Vagina (tissue), 2 donors: ENCODE measurements around the gene C16orf82. TPM values are rescaled to one million over a fixed set of nuclear protein-coding genes. Genes with fewer than 3 reads are reported as not detected.

ENCODE experiments used
- DNase-seq, 2 donors: peaks; one replicate each; pipeline ENCODE4 v3.0.0-alpha.2; 2017; ENCODE audit errors: extremely low spot score in 2 of 2
- H3K27ac ChIP-seq: fragments of 200-600 bp; sonication (generic); one replicate; pipeline ENCODE4 v1.5.1; 2019
- H3K27me3 ChIP-seq: fragments of 200-600 bp; sonication (generic); one replicate; pipeline ENCODE4 v1.5.1; 2019
- H3K36me3 ChIP-seq, 2 donors: fragments of 200-600 bp; sonication (generic); one replicate each; pipeline ENCODE4 v1.5.1; 2017 to 2019
- H3K4me1 ChIP-seq: fragments of 200-600 bp; sonication (generic); one replicate; pipeline ENCODE4 v1.5.1; 2019
- H3K4me3 ChIP-seq, 2 donors: fragments of 200-600 bp; sonication (generic); 1 replicate in 1 of 2; 2 replicates in 1 of 2; pipeline ENCODE4 v1.5.1; 2016 to 2019
- H3K9me3 ChIP-seq: fragments of 200-600 bp; sonication (generic); one replicate; pipeline ENCODE4 v1.5.1; 2019
- POLR2A ChIP-seq, 2 donors: fragments of 450-650 bp; IDR thresholded peaks; one replicate each; pipeline ENCODE4 v1.6.1; 2017; ENCODE audit warnings: antibody characterized with exemption in 2 of 2, mild to moderate bottlenecking in 2 of 2, moderate library complexity in 2 of 2
- POLR2AphosphoS5 ChIP-seq, 2 donors: sonication (generic); formaldehyde crosslinking; IDR thresholded peaks; one replicate each; pipeline ENCODE4 v1.9.0; 2017; ENCODE audit warnings: antibody characterized with exemption in 2 of 2, mild to moderate bottlenecking in 2 of 2, low read depth in 1 of 2; ENCODE audit not compliant: insufficient read depth in 1 of 2
- intact Hi-C: fragments of 100-400 bp; cut with DNase I; formaldehyde crosslinking; loops from one replicate; pipeline ENCODE4 v1.15.1; 2023
- total RNA-seq: library from RNA; depleted of rRNA; stranded (reverse); fragments of >200 nt; gene quantifications from one replicate; pipeline ENCODE4 v1.2.3, GENCODE V29; 2016
- TF ChIP-seq, protein P1 (sequence below), 3 experiments: fragments of 450-650 bp in 2 of 3; fragments of 200-600 bp in 1 of 3; sonication (generic) in 1 of 3; IDR thresholded peaks; one replicate each; pipeline ENCODE4 v1.5.1; 2017 to 2019; ENCODE audit warnings: antibody characterized with exemption in 3 of 3, mild to moderate bottlenecking in 2 of 3, moderate library complexity in 2 of 3

The C16orf82 gene
- total RNA-seq, 1 donor from 2014 or later: not detected

GRCh38 chr16:27118526-27118925 is 51.8 kb downstream of the C16orf82 start:
- no peaks in the 10 kb centered on the region for H3K4me1 ChIP-seq
- TF ChIP-seq, protein P1, sequence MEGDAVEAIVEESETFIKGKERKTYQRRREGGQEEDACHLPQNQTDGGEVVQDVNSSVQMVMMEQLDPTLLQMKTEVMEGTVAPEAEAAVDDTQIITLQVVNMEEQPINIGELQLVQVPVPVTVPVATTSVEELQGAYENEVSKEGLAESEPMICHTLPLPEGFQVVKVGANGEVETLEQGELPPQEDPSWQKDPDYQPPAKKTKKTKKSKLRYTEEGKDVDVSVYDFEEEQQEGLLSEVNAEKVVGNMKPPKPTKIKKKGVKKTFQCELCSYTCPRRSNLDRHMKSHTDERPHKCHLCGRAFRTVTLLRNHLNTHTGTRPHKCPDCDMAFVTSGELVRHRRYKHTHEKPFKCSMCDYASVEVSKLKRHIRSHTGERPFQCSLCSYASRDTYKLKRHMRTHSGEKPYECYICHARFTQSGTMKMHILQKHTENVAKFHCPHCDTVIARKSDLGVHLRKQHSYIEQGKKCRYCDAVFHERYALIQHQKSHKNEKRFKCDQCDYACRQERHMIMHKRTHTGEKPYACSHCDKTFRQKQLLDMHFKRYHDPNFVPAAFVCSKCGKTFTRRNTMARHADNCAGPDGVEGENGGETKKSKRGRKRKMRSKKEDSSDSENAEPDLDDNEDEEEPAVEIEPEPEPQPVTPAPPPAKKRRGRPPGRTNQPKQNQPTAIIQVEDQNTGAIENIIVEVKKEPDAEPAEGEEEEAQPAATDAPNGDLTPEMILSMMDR (IDR thresholded peaks at IDR 0.05): no peak
- TF ChIP-seq POLR2A (IDR thresholded peaks at IDR 0.05): no peak
- TF ChIP-seq POLR2AphosphoS5 (IDR thresholded peaks at IDR 0.05; ENCODE audit: insufficient read depth in 1 of 2, low read depth in 1 of 2): no peak
- no peak overlapping the region for H3K4me3 ChIP-seq
- no peaks in the 10 kb centered on the region for H3K27me3 ChIP-seq
- intact Hi-C loops: no loop called here
- no peak overlapping the region for H3K27ac ChIP-seq
- no peaks in the 10 kb centered on the region for H3K9me3 ChIP-seq
- no peak for DNase-seq
- no peaks in the 10 kb centered on the region for H3K36me3 ChIP-seq

Other genes starting within 250 kb of the C16orf82 start
- gene KDM8, start 136.6 kb downstream of the C16orf82 start, total RNA-seq: 1.5 TPM
- gene NSMCE1, start 201.8 kb downstream of the C16orf82 start, total RNA-seq: 24.6 TPM
- gene IL4R, start 247.0 kb downstream of the C16orf82 start, total RNA-seq: 64.1 TPM